ENCODE measurements around the gene TPRG1. TPM values are rescaled to one million over a fixed set of nuclear protein-coding genes. Genes with fewer than 3 reads are reported as not detected.

TPRG1 gene
- total and polyA plus RNA-seq, 2 donors (not counting 3 experiments of a cell fraction or from before 2014, with no cell fraction given) = 0.30 TPM; not detected in 1

GRCh38 chr3:189235214-189235613 is 63.4 kb downstream of the TPRG1 start:
- no peaks in the 10 kb centered on the region for H3K4me1 ChIP-seq (ENCODE audit: control insufficient read depth, extremely low read depth, insufficient read depth, low read length)
- FAIRE-seq (no peak), DNase-seq (ENCODE audit: low read depth, low spot score) (no peak)
- H3K27me3 ChIP-seq (ENCODE audit: control insufficient read depth in 2 of 2, insufficient read depth in 2 of 2, low read length in 2 of 2) = peaks cover 0 to 4% of the 10 kb centered on the region in 2 experiments
- no TSS peak for BruUV-seq (replicated peaks)
- no peaks in the 10 kb centered on the region for H3K9me3 ChIP-seq (replicated peaks; ENCODE audit: control insufficient read depth, insufficient read depth, low read length)
- no peak overlapping the region for H3K9ac ChIP-seq (replicated peaks; ENCODE audit: extremely low read depth, insufficient read depth, low read length)
- H3K9me1 ChIP-seq (replicated peaks; ENCODE audit: control insufficient read depth, extremely low read depth, insufficient read depth, low read length) = no peaks in the 10 kb centered on the region
- no peak overlapping the region for H3K27ac ChIP-seq (ENCODE audit: insufficient read depth, low read depth, low read length)
- H2AFZ ChIP-seq (ENCODE audit: low read depth, low read length) = no peak overlapping the region
- CTCF ChIA-PET = interaction anchor here (1.1 to 1.3 kb wide), 2 partner anchors 713 kb away, joined by 4 to 6 read pairs; no protein-coding TSS in a partner anchor
- no peaks in the 10 kb centered on the region for H3K36me3 ChIP-seq (ENCODE audit: control insufficient read depth in 2 of 2, extremely low read depth in 1 of 2, insufficient read depth in 2 of 2, low read length in 2 of 2)
- no peak overlapping the region for H3K4me3 ChIP-seq (replicated peaks in 1 of 3; ENCODE audit: insufficient read depth in 1 of 3, low read depth in 1 of 3, low read length in 3 of 3)
- H3K79me2 ChIP-seq (ENCODE audit: control insufficient read depth, insufficient read depth, low read length) = no peaks in the 10 kb centered on the region
- dilution Hi-C loops (cut with MboI; ENCODE audit: extremely low pct_ligation_motif_present, low sequenced_read_pairs) (no loop called here), intact Hi-C loops (cut with micrococcal nuclease) (no loop called here)
- TF ChIP-seq MYC (IDR thresholded peaks at IDR 0.05; ENCODE audit: low read depth, low read length) = no peak
- TF ChIP-seq POLR2AphosphoS5 (IDR thresholded peaks at IDR 0.05; ENCODE audit: insufficient read depth, low read depth, low read length) = no peak
- TF ChIP-seq POLR2A (IDR thresholded peaks at IDR 0.05; ENCODE audit: low read depth, low read length) = no peak
- no peak for TF ChIP-seq CTCF (IDR thresholded peaks at IDR 0.05; ENCODE audit: extremely low read depth in 1 of 2, insufficient read depth in 1 of 2, low read depth in 1 of 2, low read length in 2 of 2)
- TF ChIP-seq GATA2 (IDR thresholded peaks at IDR 0.05; ENCODE audit: insufficient read depth, insufficient read length, low read depth, low read length) = no peak
- TF ChIP-seq EZH2 (IDR thresholded peaks at IDR 0.05; ENCODE audit: borderline replicate concordance, low read depth, low read length, severe bottlenecking) = no peak
- no peak for TF ChIP-seq JUN (IDR thresholded peaks at IDR 0.05; ENCODE audit: borderline replicate concordance, insufficient read depth, insufficient read length, low read depth)
- no peak for TF ChIP-seq FOS (IDR thresholded peaks at IDR 0.05; ENCODE audit: borderline replicate concordance, insufficient read depth, low read length)
- no peak for TF ChIP-seq MAX (IDR thresholded peaks at IDR 0.05; ENCODE audit: insufficient read depth, insufficient read length)
- H3K4me2 ChIP-seq (ENCODE audit: insufficient read depth, low read length) = no peak overlapping the region
- POLR2A ChIA-PET = no interaction called here
- no peaks in the 10 kb centered on the region for H4K20me1 ChIP-seq (replicated peaks; ENCODE audit: control insufficient read depth, extremely low read depth, insufficient read depth, low read length)

Data from endothelial cell of umbilical vein (primary cell).